Measurements from ENCODE around the gene MTERF4. TPM values are rescaled to one million over a fixed set of nuclear protein-coding genes. Genes with fewer than 3 reads are reported as not detected.

Gene MTERF4, protein sequence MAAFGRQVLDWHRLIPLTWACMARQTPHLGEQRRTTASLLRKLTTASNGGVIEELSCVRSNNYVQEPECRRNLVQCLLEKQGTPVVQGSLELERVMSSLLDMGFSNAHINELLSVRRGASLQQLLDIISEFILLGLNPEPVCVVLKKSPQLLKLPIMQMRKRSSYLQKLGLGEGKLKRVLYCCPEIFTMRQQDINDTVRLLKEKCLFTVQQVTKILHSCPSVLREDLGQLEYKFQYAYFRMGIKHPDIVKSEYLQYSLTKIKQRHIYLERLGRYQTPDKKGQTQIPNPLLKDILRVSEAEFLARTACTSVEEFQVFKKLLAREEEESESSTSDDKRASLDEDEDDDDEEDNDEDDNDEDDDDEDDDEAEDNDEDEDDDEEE
- 10 to 100 TPM; 37.8 to 47.1 TPM for total RNA-seq

DNA sequence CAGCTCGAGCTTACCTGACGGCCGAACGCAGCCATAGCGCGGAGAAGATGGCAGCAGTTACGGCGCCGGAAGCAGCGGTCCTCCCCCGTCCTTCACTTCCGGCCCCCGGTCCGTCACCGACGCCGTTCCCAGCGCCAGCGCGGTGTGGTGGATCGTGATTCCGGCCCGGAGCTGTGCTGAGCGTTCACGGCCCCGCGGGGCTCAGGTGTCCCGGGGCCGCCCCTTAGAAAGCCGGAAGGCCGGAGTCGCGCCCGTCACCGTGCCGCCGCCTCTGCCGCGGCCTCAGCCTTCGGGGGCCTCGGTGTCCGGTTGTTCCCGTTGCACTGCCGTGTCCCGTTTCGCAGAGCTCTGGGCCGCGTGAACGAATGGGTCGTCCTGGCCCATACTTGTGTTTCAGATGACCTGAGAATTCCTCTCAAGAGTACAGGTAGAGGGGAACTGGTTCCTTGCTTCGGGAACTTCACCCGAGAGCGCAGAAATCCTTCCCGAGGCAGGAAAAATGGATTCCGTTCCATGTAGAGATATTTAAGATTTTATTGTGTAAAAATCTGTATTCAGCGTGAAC, at the start of gene MTERF4:
MTERF4 (minus strand) TSS at position 49 of the 565 bp plus-strand sequence; CDS start at position 35, 14 bp downstream.
- peak; percentile 97 to 99 for ATAC-seq
- H3K36me3 Mint-ChIP-seq, result peaks cover 18 to 19% of the 10 kb centered on the region in 2 donors

DNA sequence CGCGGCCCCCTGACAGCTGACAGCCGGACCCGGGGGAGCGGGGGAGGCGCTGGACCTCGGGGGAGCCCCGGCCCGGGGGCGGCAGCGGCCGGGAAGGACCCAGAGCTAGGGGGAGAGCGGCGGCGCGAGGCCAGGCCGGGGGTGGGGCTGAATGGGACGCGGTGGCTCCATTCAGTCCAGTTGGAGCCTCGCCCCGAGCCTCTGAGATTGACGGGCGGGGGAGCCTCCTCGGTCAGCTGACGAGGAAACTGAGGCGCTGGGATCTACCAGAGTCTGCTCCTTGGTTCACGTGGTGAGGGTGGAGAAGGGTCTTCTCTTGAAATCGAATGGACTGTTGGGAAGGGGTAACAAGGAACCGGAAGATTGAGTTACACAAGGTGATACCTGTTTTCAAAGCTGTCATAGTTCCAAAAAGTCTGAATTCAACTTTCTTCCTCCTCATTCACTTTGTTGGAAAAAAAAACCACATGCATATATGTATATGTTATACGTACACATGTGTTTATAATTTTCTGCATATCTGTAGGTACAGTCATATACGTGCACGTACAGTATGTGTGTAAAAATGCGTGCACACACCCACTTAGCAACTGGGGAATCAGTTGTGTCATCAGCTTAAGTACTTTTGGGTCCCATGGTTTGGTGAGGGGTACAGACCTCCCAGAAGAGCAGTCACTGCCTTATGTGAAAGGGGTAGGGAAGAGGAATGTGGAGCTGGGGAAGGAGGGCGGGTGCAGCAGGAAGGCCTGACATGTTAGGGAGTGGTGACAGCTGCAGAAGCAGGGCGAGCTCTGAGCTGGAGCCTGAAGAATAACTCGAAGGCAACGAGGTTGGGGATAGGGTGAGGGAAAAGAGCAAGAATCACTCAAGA, 48.8 kb upstream of the MTERF4 start:
- peak in 1 of 2 donors; percentile 26 for ATAC-seq
- H3K27ac Mint-ChIP-seq, result peak overlapping the region; percentile 91 to 93

More for the DNA sequence above, at the start of gene MTERF4:
- peak; percentile 87 to 90 for DNase-seq (ENCODE audit: low spot score in 2 of 2)
- peak within 1 kb of the TSS; percentile 98 for H3K27ac Mint-ChIP-seq
- H3K9me3 Mint-ChIP-seq, result no peaks in the 10 kb centered on the region

GRCh38 chr2:241149925-241150659, 48.0 kb upstream of the MTERF4 start, which contains the start of gene PPP1R7:
Gene PPP1R7, plus strand, starts transcription at chr2:241150467. Its CDS starts 29 bp downstream, at chr2:241150496.
- ATAC-seq (peak; percentile 75 to 76), DNase-seq (ENCODE audit: low spot score in 2 of 2) (peak; percentile 90 to 93)
- H3K9me3 Mint-ChIP-seq, result no peaks in the 10 kb centered on the region
- H3K36me3 Mint-ChIP-seq, result peaks cover 14 to 28% of the 10 kb centered on the region in 2 donors
- peak within 1 kb of the TSS; percentile 91 to 95 for H3K27ac Mint-ChIP-seq

More for the DNA sequence above, 48.8 kb upstream of the MTERF4 start:
- Mint-ChIP-seq H3K9me3 (no peaks in the 10 kb centered on the region), H3K36me3 (peaks cover 14 to 28% of the 10 kb centered on the region in 2 donors)
- no peak for DNase-seq (ENCODE audit: low spot score in 2 of 2)

DNA sequence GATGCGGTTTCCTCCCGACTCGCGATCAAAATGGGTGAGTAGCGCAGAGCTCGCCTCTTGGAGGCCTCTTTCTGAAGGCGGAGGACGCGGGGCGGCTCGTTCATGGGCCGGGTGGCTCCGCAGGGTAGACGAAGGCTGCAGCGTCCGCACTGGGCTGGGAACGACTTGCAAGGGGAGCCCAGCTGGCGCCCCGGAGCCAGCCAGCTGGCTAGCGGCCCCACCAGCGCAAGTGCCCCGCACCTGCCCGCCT, 47.5 kb upstream of the MTERF4 start:
- peaks cover 14 to 28% of the 10 kb centered on the region in 2 donors for H3K36me3 Mint-ChIP-seq
- no peak for ATAC-seq

GRCh38 chr2:241148891-241149674, 47.0 kb upstream of the MTERF4 start, which contains the start of gene PASK:
Gene PASK, minus strand, starts transcription at chr2:241149472. Its CDS starts 6,440 bp downstream, at chr2:241143032.
- DNase-seq (ENCODE audit: low spot score in 2 of 2) (peak; percentile 92 to 94), ATAC-seq (peak; percentile 87 to 88)
- peaks cover 14 to 28% of the 10 kb centered on the region in 2 donors for H3K36me3 Mint-ChIP-seq

More for the DNA sequence above, 47.5 kb upstream of the MTERF4 start:
- no peak for DNase-seq (ENCODE audit: low spot score in 2 of 2)
- Mint-ChIP-seq H3K9me3 (no peaks in the 10 kb centered on the region), H3K27ac (peak overlapping the region; percentile 91 to 95)

GRCh38 chr2:241148239-241148638, 46.2 kb upstream of the MTERF4 start:
- H3K9me3 Mint-ChIP-seq, result no peaks in the 10 kb centered on the region
- no peak for DNase-seq (ENCODE audit: low spot score in 2 of 2)
- peaks cover 14 to 22% of the 10 kb centered on the region in 2 donors for H3K36me3 Mint-ChIP-seq
- peak overlapping the region; percentile 82 to 84 for H3K27ac Mint-ChIP-seq
- no peak for ATAC-seq

More at GRCh38 chr2:241148891-241149674, 47.0 kb upstream of the MTERF4 start, which contains the start of gene PASK:
- Mint-ChIP-seq H3K9me3 (no peaks in the 10 kb centered on the region), H3K27ac (peak within 1 kb of the TSS; percentile 91 to 95)

DNA sequence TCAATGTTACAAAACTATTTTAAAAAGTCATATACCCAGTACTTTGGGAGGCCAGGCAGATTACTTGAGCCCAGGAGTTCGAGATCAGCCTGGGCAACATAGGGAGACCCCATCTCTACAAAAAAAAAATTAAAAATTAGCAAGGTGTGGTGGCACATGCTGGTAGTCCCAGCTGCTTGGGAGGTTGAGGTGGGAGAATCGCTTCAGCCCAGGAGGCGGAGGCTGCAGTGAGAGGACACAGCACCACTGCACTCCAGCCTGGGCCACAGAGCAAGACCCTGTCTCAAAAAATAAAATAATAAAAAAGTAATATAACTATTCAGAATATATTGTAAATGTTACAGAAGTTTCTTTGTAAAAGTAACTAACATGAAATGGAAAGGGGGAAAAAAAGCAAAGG, 45.2 kb upstream of the MTERF4 start:
- Mint-ChIP-seq H3K9me3 (no peaks in the 10 kb centered on the region), H3K27ac (no peak overlapping the region), H3K36me3 (peaks cover 14 to 21% of the 10 kb centered on the region in 2 donors)
- no peak for ATAC-seq
- no peak for DNase-seq (ENCODE audit: low spot score in 2 of 2)

GRCh38 chr2:241146286-241146685, 44.2 kb upstream of the MTERF4 start:
- Mint-ChIP-seq H3K36me3 (peaks cover 14 to 25% of the 10 kb centered on the region in 2 donors), H3K27ac (no peak overlapping the region), H3K9me3 (no peaks in the 10 kb centered on the region)
- DNase-seq (ENCODE audit: low spot score in 2 of 2), result no peak
- no peak for ATAC-seq

DNA sequence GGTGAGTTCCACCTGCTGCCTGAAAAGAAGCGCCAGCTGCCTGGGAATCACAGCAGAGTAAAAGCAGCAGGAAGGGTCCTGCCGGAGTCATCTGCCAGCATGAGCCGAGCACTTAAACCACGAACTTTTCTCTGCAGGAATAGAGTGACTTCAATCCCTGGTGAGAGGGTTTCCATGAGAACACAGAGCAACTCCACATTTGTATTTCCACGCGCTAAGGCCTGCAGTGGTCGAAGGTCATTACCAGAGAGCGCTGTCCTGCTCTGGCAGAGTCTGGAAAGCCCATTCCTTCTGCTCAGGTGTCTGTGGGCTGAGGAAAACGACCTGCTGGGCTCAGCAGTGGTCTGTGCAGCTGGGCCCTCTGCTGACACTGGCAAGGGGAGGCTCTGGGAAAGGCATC, 40.5 kb upstream of the MTERF4 start:
- peaks cover 7 to 10% of the 10 kb centered on the region in 2 donors for H3K36me3 Mint-ChIP-seq
- no peaks in the 10 kb centered on the region for H3K9me3 Mint-ChIP-seq
- DNase-seq (ENCODE audit: low spot score in 2 of 2) (no peak), ATAC-seq (no peak)
- peak overlapping the region in 1 of 2 donors; percentile 53 for H3K27ac Mint-ChIP-seq

GRCh38 chr2:241142063-241142462, 40.0 kb upstream of the MTERF4 start:
- H3K9me3 Mint-ChIP-seq, result no peaks in the 10 kb centered on the region
- DNase-seq (ENCODE audit: low spot score in 2 of 2) (no peak), ATAC-seq (no peak)
- peaks cover 7 to 10% of the 10 kb centered on the region in 2 donors for H3K36me3 Mint-ChIP-seq
- H3K27ac Mint-ChIP-seq, result peak overlapping the region in 1 of 2 donors; percentile 85

- peaks cover 7 to 10% of the 10 kb centered on the region in 2 donors for H3K36me3 Mint-ChIP-seq
- H3K9me3 Mint-ChIP-seq, result no peaks in the 10 kb centered on the region
- DNase-seq (ENCODE audit: low spot score in 2 of 2) (no peak), ATAC-seq (no peak)
- peak overlapping the region in 1 of 2 donors; percentile 72 for H3K27ac Mint-ChIP-seq
These were observed 39.2 kb upstream of the MTERF4 start for GRCh38 chr2:241141214-241141770.

- DNase-seq (ENCODE audit: low spot score in 2 of 2) (no peak), ATAC-seq (no peak)
- Mint-ChIP-seq H3K9me3 (no peaks in the 10 kb centered on the region), H3K36me3 (peaks cover 7 to 10% of the 10 kb centered on the region in 2 donors), H3K27ac (no peak overlapping the region)
These were observed 38.4 kb upstream of the MTERF4 start for GRCh38 chr2:241140445-241140840.

- no peak for DNase-seq (ENCODE audit: low spot score in 2 of 2)
- peaks cover 7 to 10% of the 10 kb centered on the region in 2 donors for H3K36me3 Mint-ChIP-seq
- no peaks in the 10 kb centered on the region for H3K9me3 Mint-ChIP-seq
- no peak for ATAC-seq
- no peak overlapping the region for H3K27ac Mint-ChIP-seq
These were observed 37.7 kb upstream of the MTERF4 start for GRCh38 chr2:241139531-241140444.

- Mint-ChIP-seq H3K9me3 (no peaks in the 10 kb centered on the region), H3K36me3 (peaks cover 7 to 10% of the 10 kb centered on the region in 2 donors), H3K27ac (no peak overlapping the region)
- DNase-seq (ENCODE audit: low spot score in 2 of 2) (no peak), ATAC-seq (no peak)
These were observed 36.4 kb upstream of the MTERF4 start for GRCh38 chr2:241138471-241138870.
